Medulla oblongata (tissue), 1 donor: Measurements from ENCODE around the gene ZNF318.
A peak's percentile ranks its signal among the peaks of the same experiment; 100 is the strongest.
"Not testable (repeated sequence)": the region's sequence is repeated elsewhere in the genome, so short reads cannot be mapped to it uniquely, and the experiment has no call there.

ENCODE experiments used
- DNase-seq: peaks from one replicate; pipeline ENCODE4 v3.0.0-alpha.2; 2015; ENCODE audit errors: extremely low spot score

Gene ZNF318

GRCh38 chr6:43369174-43370002, at the start of gene ZNF318:
Gene ZNF318 (minus strand): TSS chr6:43369647. CDS start chr6:43369365, 282 bp downstream.
- DNase-seq = peak; percentile 98

- DNase-seq = no peak
These were observed 47.5 kb upstream of the ZNF318 start for GRCh38 chr6:43416935-43417334.

GRCh38 chr6:43415275-43415674, 45.8 kb upstream of the ZNF318 start:
- DNase-seq = not testable (repeated sequence)

- DNase-seq = no peak
These were observed 43.6 kb upstream of the ZNF318 start for GRCh38 chr6:43413002-43413401.

- no peak for DNase-seq
These were observed 43.1 kb upstream of the ZNF318 start for GRCh38 chr6:43412541-43412940.

GRCh38 chr6:43410776-43411175, 41.3 kb upstream of the ZNF318 start:
- DNase-seq = not testable (repeated sequence)

GRCh38 chr6:43408259-43408658, 38.8 kb upstream of the ZNF318 start:
- DNase-seq = no peak

- DNase-seq = no peak
These were observed 37.8 kb upstream of the ZNF318 start for GRCh38 chr6:43407296-43407695.

GRCh38 chr6:43405354-43405753, 35.9 kb upstream of the ZNF318 start:
- DNase-seq = no peak

GRCh38 chr6:43402820-43403219, 33.4 kb upstream of the ZNF318 start:
- no peak for DNase-seq

- no peak for DNase-seq
These were observed 32.3 kb upstream of the ZNF318 start for GRCh38 chr6:43401730-43402129.

- no peak for DNase-seq
These were observed 30.6 kb upstream of the ZNF318 start for GRCh38 chr6:43399932-43400487.

- DNase-seq = no peak
These were observed 27.1 kb upstream of the ZNF318 start for GRCh38 chr6:43396408-43397149.

GRCh38 chr6:43395776-43396175, 26.3 kb upstream of the ZNF318 start:
- peak; percentile 21 for DNase-seq

GRCh38 chr6:43394982-43395381, 25.5 kb upstream of the ZNF318 start:
- DNase-seq = no peak

- no peak for DNase-seq
These were observed 24.2 kb upstream of the ZNF318 start for GRCh38 chr6:43393602-43394001.

GRCh38 chr6:43393133-43393532, 23.7 kb upstream of the ZNF318 start:
- not testable (repeated sequence) for DNase-seq

GRCh38 chr6:43391440-43392031, 22.1 kb upstream of the ZNF318 start:
- no peak for DNase-seq

- DNase-seq = not testable (repeated sequence)
These were observed 21.4 kb upstream of the ZNF318 start for GRCh38 chr6:43390753-43391439.

- no peak for DNase-seq
These were observed 20.4 kb upstream of the ZNF318 start for GRCh38 chr6:43389730-43390295.

GRCh38 chr6:43386492-43386891, 17.0 kb upstream of the ZNF318 start:
- DNase-seq = no peak
